8988T (cell line): ENCODE data around the gene SKAP2.

Experiments used
- DNase-seq: peaks from one replicate; pipeline ENCODE4 v3.0.0; 2011

The SKAP2 gene

DNA sequence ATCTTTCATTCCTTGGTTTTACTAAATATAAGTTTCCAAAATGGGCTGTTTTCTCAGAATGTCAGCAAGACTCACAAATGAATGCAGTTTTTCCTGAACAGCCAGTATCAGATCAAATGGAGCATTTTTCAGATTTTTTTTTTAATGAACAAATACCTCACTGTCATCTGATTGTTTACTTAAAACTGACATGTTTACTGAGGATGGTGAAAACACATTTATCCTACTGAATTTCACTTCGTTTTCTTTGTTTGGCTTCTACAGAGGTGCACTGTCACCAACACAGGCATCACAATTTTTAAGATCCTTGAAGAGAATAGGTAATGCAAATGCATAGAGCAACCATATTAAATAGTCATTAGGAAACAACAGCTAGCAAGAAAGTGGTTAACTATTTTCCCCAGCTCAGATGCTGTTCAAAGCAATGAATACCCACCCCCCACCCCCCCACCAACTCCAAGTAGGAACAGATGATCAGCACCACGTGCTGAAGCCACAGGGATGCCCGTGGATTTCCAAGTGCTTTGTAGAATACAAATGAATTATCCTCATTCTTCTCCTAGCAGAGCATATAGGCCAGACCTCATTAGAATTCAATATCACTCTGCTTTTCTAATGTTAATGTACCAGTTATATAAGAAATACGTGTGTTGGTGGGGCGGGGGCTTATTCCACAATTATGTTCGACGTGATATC lies 205.9 kb downstream of the SKAP2 start:
- DNase-seq, result no peak

DNA sequence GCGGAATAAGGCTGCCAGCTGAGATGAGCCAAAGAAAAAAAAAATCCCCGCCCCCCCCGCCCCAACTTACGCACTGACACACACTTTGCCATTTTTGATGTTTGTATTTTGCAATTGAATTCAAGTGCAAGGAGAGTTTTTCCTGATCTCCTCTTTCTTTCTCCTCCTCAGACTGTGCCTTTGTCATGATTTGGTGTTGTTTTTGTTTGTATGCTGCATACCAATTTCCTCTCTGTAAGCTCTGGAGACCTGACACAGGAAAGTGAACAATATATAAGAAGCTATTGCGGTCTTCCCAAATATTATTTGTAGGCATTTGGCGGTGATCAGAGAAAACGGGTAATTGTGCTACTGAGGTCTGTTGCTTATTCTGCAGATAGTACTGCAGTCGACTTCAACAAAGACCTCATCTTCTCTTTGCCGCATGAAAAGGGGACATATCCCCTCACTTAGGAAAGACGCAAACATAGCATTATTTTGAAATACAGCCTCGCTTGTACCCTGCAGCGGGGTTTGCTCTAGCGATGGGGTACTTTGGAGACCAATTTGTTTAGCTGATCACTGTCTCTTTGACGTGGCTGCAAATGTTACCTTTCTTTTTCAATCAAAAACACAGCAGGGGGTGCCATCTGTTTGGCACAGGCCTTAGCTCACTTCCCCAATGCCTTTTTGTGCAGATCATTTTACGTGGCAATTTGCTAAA lies 206.6 kb downstream of the SKAP2 start:
- DNase-seq, result no peak

DNA sequence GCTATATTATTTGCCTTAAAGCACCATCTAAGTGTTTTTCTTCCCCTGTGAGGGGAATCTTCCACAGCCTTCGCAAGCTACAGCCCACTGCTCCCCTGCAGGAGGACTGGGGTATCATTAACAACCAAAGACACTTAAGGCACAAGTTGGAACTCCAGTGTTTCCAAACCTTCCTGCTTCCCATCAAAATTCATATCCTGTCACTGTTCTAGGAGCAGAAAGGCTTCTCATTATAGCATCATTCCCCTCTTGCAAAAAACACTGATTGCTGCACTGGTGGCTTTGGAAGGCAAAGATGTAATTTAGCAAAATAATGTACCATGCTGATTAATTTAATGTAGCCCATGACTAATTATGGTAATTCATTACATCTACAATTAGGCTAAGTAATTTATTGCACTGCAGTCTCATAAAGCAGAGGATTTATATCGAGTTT lies 207.2 kb downstream of the SKAP2 start:
- no peak for DNase-seq

- no peak for DNase-seq
These were observed 207.7 kb downstream of the SKAP2 start for GRCh38 chr7:26656735-26657134.

GRCh38 chr7:26655781-26656180 lies 208.6 kb downstream of the SKAP2 start:
- DNase-seq, result no peak

DNA sequence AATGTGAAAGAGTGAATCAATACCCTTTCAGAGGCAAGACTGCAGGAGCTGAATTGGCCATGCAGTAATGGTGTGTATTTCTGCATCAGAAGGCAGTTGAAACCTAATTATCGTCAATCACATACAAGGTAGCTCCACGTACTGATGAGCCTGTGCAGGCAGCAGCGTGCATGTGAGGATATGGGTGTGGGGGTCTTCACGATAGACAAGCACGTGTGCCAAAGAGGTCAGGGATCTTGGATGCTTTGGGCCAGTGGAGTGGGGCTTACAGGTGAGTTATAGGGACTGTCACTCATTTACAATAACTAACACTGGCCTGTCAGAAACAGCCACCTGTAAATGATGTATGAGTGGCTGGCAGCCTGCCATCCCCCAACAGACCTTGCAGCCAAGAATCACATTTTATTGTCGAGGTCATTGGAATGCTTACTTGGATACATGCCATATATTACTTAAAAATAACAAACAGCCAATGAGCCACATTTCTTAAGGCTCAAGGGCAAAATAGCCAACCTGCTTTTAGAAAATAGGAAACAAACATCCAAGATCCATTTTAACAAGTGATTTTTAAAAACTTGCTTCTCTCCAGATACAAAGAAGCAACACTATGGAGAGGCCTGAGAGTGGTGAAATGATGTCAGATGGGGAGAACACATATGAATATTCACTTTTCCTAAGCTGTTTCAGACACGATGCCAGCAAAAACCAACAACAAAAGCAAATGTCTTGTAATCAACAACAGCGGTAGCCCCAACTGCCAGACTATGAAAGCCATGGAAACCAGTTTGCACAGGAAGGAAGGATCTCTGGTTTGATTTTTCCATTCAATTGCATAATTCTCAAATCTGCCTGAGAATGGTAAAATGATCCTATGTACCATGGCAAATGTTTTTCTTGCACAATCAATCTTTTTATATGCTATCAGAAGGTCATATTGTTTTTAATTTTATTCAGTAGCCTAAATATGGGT lies 210.7 kb downstream of the SKAP2 start:
- no peak for DNase-seq

- no peak for DNase-seq
These were observed 211.8 kb downstream of the SKAP2 start for GRCh38 chr7:26652401-26653100.

DNA sequence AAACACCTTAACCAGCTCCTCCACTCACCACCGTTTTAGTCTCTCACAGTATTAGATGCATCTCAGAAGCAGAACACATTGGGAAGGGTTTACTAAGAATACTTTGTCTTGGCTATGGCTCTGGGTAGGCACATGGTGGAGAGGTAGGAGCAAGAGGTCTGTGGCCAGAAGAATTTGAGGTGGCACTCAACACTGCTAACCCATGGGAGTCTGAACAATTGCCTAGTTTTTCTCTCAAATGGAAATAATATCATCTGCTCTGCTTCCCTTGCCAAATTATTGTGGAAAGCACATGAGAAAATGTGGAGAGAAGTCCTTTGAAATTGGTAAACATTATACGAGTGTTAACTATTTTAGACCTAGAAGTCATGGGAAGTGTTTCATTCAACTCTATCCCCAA lies 214.3 kb downstream of the SKAP2 start:
- no peak for DNase-seq

DNA sequence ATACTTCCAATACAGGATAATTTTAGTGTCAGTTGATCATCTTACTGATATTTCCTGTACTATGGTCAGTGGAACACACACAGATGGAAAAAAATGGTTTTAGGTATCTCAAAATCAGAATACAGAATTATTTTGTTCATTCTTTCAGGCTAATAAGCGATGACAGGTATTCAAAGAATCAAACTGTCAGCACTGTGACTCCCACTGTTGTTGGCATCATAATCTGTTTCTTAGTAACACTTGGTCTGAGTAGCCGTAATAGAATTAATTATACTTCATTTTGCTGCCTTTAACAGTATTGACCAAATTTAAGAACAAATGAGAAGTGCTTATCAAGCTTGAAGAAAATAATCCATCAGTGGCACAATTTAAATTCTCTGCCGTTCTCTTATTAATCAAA lies 215.0 kb downstream of the SKAP2 start:
- DNase-seq, result no peak

- no peak for DNase-seq
These were observed 215.8 kb downstream of the SKAP2 start for GRCh38 chr7:26648554-26648953.

DNA sequence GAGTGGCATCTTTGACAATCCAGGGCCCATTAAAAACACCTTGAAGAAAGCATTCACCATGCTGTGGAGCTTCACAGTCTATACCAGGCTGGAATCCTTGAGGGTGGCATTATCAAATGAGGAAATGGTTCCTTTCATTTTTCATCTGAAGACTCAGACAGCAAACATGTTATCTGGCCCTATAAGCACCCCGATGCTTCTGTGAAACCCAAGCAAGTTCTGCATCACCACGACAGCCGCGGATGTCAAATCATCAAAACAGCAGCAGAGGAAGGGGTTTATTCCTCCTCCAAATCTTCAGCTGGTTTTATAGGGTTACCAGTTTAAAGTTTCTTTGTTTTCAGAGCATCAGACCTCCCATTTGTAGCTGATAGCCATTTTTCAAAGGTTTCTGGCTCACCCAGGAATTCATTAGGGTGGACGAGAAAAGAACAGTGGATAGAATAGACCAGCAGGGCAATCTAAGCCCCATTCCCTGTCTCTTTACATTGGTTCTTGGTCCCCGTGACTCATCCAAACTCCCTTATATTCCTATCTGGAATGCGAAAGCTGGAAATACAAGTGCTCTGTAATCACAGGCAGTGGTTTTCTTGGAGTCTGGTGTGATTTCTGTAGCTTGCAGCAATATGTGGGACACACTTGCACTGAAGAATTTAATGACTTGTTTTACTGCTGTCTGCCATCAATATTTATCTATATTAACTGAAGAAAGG lies 217.9 kb downstream of the SKAP2 start:
- no peak for DNase-seq

GRCh38 chr7:26645121-26645520 lies 219.3 kb downstream of the SKAP2 start:
- DNase-seq, result no peak

DNA sequence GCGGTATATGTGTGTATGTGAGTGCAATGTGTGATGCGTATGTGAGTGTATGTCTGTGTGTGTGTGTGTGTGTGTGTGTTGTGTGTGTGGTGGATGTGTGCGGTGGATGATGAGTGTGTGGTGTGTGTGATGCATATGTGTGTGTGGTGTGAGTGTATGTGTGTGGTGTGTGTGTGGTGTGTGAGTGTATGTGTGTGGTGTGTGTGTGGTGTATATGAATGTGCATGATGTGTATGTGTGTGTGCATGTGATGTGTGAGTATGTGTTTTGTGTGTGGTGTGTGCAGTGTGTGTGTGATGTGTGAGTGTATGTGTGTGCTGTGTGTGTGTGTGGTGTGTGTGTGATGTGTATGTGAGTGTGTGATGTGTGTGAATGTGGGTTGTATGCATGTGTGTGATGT lies 222.0 kb downstream of the SKAP2 start:
- no peak for DNase-seq

- no peak for DNase-seq
These were observed 224.7 kb downstream of the SKAP2 start for GRCh38 chr7:26639695-26640094.

DNA sequence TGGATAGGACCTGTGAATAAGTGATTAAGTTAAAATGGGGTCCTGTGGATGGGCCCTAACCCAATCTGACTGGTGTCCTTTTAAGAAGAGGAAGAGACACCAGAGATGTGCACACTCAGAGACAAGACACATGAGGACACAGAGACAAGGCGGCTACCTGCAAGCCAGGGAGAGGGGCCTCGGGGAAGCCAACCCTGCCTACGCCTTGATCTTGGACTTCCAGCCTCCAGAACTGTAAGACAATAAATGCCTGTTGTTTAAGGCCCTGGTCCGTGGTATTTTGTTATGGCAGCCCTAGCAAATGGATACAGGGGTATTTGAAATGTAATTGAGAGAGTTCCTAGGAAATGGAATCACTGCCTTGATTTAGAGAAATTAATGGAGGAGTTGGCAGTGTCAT lies 225.3 kb downstream of the SKAP2 start:
- DNase-seq, result no peak

DNA sequence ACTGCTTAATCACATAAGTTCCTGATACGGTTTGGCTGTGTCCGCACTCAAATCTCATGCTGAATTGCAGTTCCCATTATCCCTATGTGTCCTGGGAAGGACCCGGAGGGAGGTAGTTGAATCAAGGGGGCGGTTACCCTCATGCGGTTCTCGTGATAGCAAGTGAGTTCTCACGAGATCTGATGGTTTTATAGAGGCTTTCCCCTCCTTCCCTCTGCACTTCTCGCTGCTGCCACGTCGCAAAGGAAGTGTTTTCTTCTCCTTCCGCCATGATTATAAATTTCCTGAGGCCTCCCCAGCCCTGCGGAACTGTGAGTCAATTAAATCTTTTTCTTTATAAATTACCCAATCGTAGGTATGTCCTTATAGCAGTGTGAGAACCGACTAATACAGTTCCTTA lies 226.2 kb downstream of the SKAP2 start:
- DNase-seq, result no peak

- no peak for DNase-seq
These were observed 226.8 kb downstream of the SKAP2 start for GRCh38 chr7:26637610-26638009.

DNA sequence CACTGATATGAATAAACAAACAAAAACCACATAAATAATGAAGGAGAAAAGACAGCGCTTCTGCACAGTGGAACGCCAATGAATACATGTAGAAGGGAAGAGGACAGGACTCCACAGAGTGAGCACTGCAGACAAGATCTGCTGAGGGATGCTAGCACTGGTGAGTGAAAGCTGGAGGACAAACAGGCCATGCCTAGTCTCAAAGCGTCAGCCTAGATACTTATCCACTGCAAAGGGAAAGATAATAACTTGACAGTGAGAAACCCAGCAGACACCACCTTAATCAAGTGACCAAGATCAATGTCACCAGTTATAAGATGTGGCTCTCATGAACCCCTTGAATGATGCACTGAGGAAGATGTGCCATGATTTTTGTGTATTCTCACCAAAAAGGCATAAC lies 227.6 kb downstream of the SKAP2 start:
- DNase-seq, result no peak

GRCh38 chr7:26633557-26633956 lies 230.8 kb downstream of the SKAP2 start:
- DNase-seq, result no peak

DNA sequence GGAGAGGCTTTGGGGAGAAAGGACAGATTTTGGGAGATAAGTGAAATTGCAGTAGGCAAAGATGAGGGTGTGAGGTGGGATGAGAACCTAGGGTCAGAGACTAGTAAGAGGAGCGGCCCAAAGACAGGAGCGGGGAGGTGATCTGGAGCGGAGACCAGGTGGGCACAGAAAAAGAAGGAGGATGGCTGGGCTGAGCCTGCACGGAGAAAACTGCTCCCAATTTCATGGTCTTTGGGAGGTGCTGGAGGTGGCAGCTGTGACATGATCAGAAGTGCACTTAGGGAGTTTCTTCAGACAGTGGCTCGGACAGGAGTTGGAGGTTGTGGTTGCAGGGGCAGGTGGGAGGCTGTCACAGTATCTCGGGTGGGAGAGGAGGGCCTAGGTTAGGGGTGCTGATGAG lies 232.8 kb downstream of the SKAP2 start:
- no peak for DNase-seq

DNA sequence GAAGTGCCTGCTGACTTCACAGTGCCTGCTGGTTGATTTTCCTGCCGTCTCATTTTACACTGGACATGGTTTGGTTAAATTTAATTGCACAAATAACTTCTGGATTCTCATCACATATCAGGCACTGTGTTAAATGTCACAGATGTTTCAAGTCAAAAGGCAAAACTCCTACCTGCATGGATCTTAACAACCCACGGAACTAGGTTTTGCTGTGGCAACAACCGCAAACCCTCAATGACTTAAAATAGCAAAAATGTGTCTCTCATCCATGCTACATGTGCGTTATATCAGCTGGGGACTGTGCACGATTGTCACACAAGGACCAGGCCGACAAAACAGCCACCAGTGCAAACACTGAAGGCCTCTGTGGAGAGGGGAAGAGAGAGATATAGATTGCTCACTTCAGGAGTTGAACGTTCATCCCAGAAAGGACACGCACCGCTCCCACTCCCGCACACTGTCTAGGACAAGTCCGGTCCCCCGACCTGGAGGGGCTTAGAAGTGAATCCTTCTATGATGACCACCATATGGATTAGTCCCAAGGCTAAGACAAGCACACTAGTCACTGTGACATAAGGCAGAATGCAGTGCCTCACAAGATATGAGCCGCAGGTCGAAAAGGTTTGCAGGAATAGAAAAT lies 233.3 kb downstream of the SKAP2 start:
- DNase-seq, result no peak

GRCh38 chr7:26630361-26630760 lies 234.0 kb downstream of the SKAP2 start:
- no peak for DNase-seq
